AG08396 (cell line): Measurements from ENCODE around the gene KRTAP4-7.
A peak's percentile ranks its signal among the peaks of the same experiment; 100 is the strongest.
"Not testable (repeated sequence)": the region's sequence is repeated elsewhere in the genome, so short reads cannot be mapped to it uniquely, and the experiment has no call there.

Experiments used
- DNase-seq: peaks from one replicate; pipeline ENCODE4 v3.0.0; 2012; ENCODE audit warnings: low spot score, mixed read lengths

KRTAP4-7 gene

GRCh38 chr17:41084100-41084856 lies at the start of gene KRTAP4-7:
Gene KRTAP4-7 (plus strand): TSS chr17:41084150. CDS start chr17:41084207, 57 bp downstream.
- not testable (repeated sequence) for DNase-seq

- DNase-seq, result not testable (repeated sequence)
Measured at GRCh38 chr17:41034346-41034935, 49.5 kb upstream of the KRTAP4-7 start, which contains the start of gene KRTAP1-3. Gene KRTAP1-3 (minus strand): TSS chr17:41034874. CDS start chr17:41034821, 53 bp downstream.

GRCh38 chr17:41037853-41038350 lies 46.0 kb upstream of the KRTAP4-7 start:
- DNase-seq, result no peak

GRCh38 chr17:41040783-41041571 lies 43.0 kb upstream of the KRTAP4-7 start, which contains the start of gene KRTAP1-1:
Gene KRTAP1-1 (minus strand): TSS chr17:41041450. CDS start chr17:41041397, 53 bp downstream.
- DNase-seq, result peak; percentile 49

GRCh38 chr17:41042953-41043352 lies 41.0 kb upstream of the KRTAP4-7 start:
- no peak for DNase-seq

- not testable (repeated sequence) for DNase-seq
Measured at GRCh38 chr17:41046735-41047465, 37.0 kb upstream of the KRTAP4-7 start, which contains the start of gene KRTAP2-1. Gene KRTAP2-1 (minus strand): TSS chr17:41047316. CDS start chr17:41047267, 49 bp downstream.

- peak; percentile 78 for DNase-seq
Measured at GRCh38 chr17:41048441-41048840, 35.5 kb upstream of the KRTAP4-7 start.

GRCh38 chr17:41049110-41049509 lies 34.8 kb upstream of the KRTAP4-7 start:
- peak; percentile 77 for DNase-seq

- no peak for DNase-seq
Measured at GRCh38 chr17:41052566-41052965, 31.4 kb upstream of the KRTAP4-7 start.

- DNase-seq, result no peak
Measured at GRCh38 chr17:41054025-41054424, 29.9 kb upstream of the KRTAP4-7 start.

GRCh38 chr17:41054556-41054955 lies 29.4 kb upstream of the KRTAP4-7 start:
- DNase-seq, result not testable (repeated sequence)

GRCh38 chr17:41055130-41055529 lies 28.8 kb upstream of the KRTAP4-7 start, which contains the start of gene KRTAP2-2:
Gene KRTAP2-2 (minus strand): TSS chr17:41055230. CDS start chr17:41055211, 19 bp downstream.
- not testable (repeated sequence) for DNase-seq

GRCh38 chr17:41057547-41057946 lies 26.4 kb upstream of the KRTAP4-7 start:
- no peak for DNase-seq

GRCh38 chr17:41058741-41059140 lies 25.2 kb upstream of the KRTAP4-7 start:
- no peak for DNase-seq

GRCh38 chr17:41059276-41060051 lies 24.5 kb upstream of the KRTAP4-7 start:
- DNase-seq, result peak; percentile 82

GRCh38 chr17:41060052-41060604 lies 23.8 kb upstream of the KRTAP4-7 start, which contains the start of gene KRTAP2-3:
Gene KRTAP2-3 (minus strand): TSS chr17:41060114. CDS start chr17:41060050, 64 bp downstream.
- peak; percentile 85 for DNase-seq

GRCh38 chr17:41061964-41062363 lies 22.0 kb upstream of the KRTAP4-7 start:
- DNase-seq, result peak; percentile 83

- no peak for DNase-seq
Measured at GRCh38 chr17:41063449-41063848, 20.5 kb upstream of the KRTAP4-7 start.

GRCh38 chr17:41064301-41064700 lies 19.6 kb upstream of the KRTAP4-7 start:
- DNase-seq, result no peak
